Endodermal cell (in vitro differentiated cells): ENCODE results near the gene ST3GAL4. TPM values are rescaled to one million over a fixed set of nuclear protein-coding genes. Genes with fewer than 3 reads are reported as not detected.

Experiments used
- DNase-seq: peaks from one replicate; pipeline ENCODE4 v3.0.0-alpha.2; 2017
- H3K27ac ChIP-seq: 2 replicates; pipeline ENCODE4 v1.5.1; 2013; ENCODE audit warnings: mild to moderate bottlenecking, low read depth, low read length, moderate library complexity
- H3K27me3 ChIP-seq: 2 replicates; pipeline ENCODE4 v1.6.1; 2013; ENCODE audit warnings: mild to moderate bottlenecking, low read length, moderate library complexity; ENCODE audit not compliant: insufficient read depth, control insufficient read depth, poor library complexity, severe bottlenecking
- H3K36me3 ChIP-seq: 2 replicates; pipeline ENCODE4 v1.7.0; 2013; ENCODE audit warnings: mild to moderate bottlenecking, low read length, moderate library complexity; ENCODE audit not compliant: control insufficient read depth, insufficient read depth
- H3K4me1 ChIP-seq: one replicate; pipeline ENCODE4 v1.7.0; 2013; ENCODE audit warnings: low read length; ENCODE audit not compliant: control insufficient read depth, insufficient read depth
- H3K4me3 ChIP-seq: 2 replicates; pipeline ENCODE4 v1.5.1; 2013; ENCODE audit warnings: mild to moderate bottlenecking, low read length, moderate library complexity
- H3K9ac ChIP-seq: 2 replicates; pipeline ENCODE4 v1.6.1; 2013; ENCODE audit warnings: mild to moderate bottlenecking, low read length, moderate library complexity; ENCODE audit not compliant: poor library complexity, severe bottlenecking; ENCODE audit errors: extremely low read depth
- H3K9me3 ChIP-seq: 2 replicates; pipeline ENCODE4 v1.6.1; 2013; ENCODE audit warnings: mild to moderate bottlenecking, low read length, moderate library complexity; ENCODE audit not compliant: control insufficient read depth
- H3K27ac Mint-ChIP-seq: 2 replicates; pipeline ENCODE4 v1.8.0; 2020; ENCODE audit warnings: mixed read lengths
- H3K27me3 Mint-ChIP-seq: 2 replicates; pipeline ENCODE4 v1.8.0; 2021; ENCODE audit warnings: mild to moderate bottlenecking, mixed read lengths; ENCODE audit not compliant: insufficient read depth
- H3K36me3 Mint-ChIP-seq: 2 replicates; pipeline ENCODE4 v1.8.0; 2020; ENCODE audit warnings: low read depth, mixed read lengths
- H3K4me1 Mint-ChIP-seq: 2 replicates; pipeline ENCODE4 v1.8.0; 2020; ENCODE audit warnings: mixed read lengths
- H3K4me3 Mint-ChIP-seq: 2 replicates; pipeline ENCODE4 v1.8.0; 2020; ENCODE audit warnings: mild to moderate bottlenecking, moderate library complexity, mixed read lengths
- H3K9me3 Mint-ChIP-seq: 2 replicates; pipeline ENCODE4 v1.8.0; 2020; ENCODE audit warnings: mild to moderate bottlenecking, mixed read lengths
- CTCF ChIP-seq: fragments of 200-600 bp; sonication (generic); conservative IDR thresholded peaks from 2 replicates; pipeline ENCODE4 v1.5.0; 2021; ENCODE audit warnings: antibody characterized with exemption, mild to moderate bottlenecking
- WGBS, 2 experiments: methylation state at CpG; one replicate each; pipeline versions ENCODE4 v1.1.5 to v1.1.7; 2013; ENCODE audit warnings: missing lambda C conversion rate in 2 of 2, mixed read lengths in 1 of 2; ENCODE audit not compliant: insufficient coverage in 1 of 2, insufficient read length in 1 of 2; 5-methylcytosine and 5-hydroxymethylcytosine counted together
- total RNA-seq, 2 donors: library from RNA; stranded (reverse); fragmentation: NEBNext Ultra II Directional in 1 of 2; extraction: Animal tissue kit (Norgen Biotek cat#: 25700) in 1 of 2; gene quantifications; 2 replicates in 1 of 2; 3 replicates in 1 of 2; pipeline ENCODE4 v1.2.1, GENCODE V29; 2021

ST3GAL4 gene
- total RNA-seq, 2 donors from 2014 or later, result 16.5 to 21.5 TPM

- H3K27me3 ChIP-seq, result no peaks in the 10 kb centered on the region
- Mint-ChIP-seq H3K27me3 (no peaks in the 10 kb centered on the region), H3K4me3 (no peak overlapping the region), H3K4me1 (peaks cover 6% of the 10 kb centered on the region), H3K36me3 (peaks cover 27% of the 10 kb centered on the region), H3K9me3 (no peaks in the 10 kb centered on the region), H3K27ac (no peak overlapping the region)
- H3K9ac ChIP-seq, result no peak overlapping the region
- no peak overlapping the region for H3K27ac ChIP-seq
- peaks cover 5% of the 10 kb centered on the region for H3K36me3 ChIP-seq
- no peaks in the 10 kb centered on the region for H3K9me3 ChIP-seq
- no peak for DNase-seq
- no peak for TF ChIP-seq CTCF
- H3K4me3 ChIP-seq, result no peak overlapping the region
- H3K4me1 ChIP-seq, result no peaks in the 10 kb centered on the region
- WGBS, 2 experiments, result 94 to 96% methylated on average over 3 of the region's 3 CpGs
Observed at GRCh38 chr11:126409620-126409985, 54.1 kb downstream of the ST3GAL4 start.

GRCh38 chr11:126410649-126411048 lies 55.2 kb downstream of the ST3GAL4 start:
- TF ChIP-seq CTCF, result no peak
- WGBS, 2 experiments, result 90 to 91% methylated on average over 5 to 6 of the region's 6 CpGs
- Histone ChIP-seq H3K4me3 (no peak overlapping the region), H3K9ac (no peak overlapping the region), H3K4me1 (no peaks in the 10 kb centered on the region), H3K9me3 (no peaks in the 10 kb centered on the region), H3K27me3 (no peaks in the 10 kb centered on the region), H3K27ac (no peak overlapping the region), H3K36me3 (peaks cover 5% of the 10 kb centered on the region)
- Mint-ChIP-seq H3K4me1 (peaks cover under 1% of the 10 kb centered on the region), H3K36me3 (peaks cover 27% of the 10 kb centered on the region), H3K27ac (no peak overlapping the region), H3K27me3 (no peaks in the 10 kb centered on the region), H3K9me3 (no peaks in the 10 kb centered on the region), H3K4me3 (no peak overlapping the region)
- DNase-seq, result no peak

GRCh38 chr11:126411971-126412381 lies 56.5 kb downstream of the ST3GAL4 start:
- peak; percentile 67 for DNase-seq
- peaks cover 7% of the 10 kb centered on the region for H3K4me1 Mint-ChIP-seq
- H3K27ac ChIP-seq, result no peak overlapping the region
- H3K9ac ChIP-seq, result no peak overlapping the region
- no peak overlapping the region for H3K27ac Mint-ChIP-seq
- H3K27me3 ChIP-seq, result peaks cover 3% of the 10 kb centered on the region
- peaks cover 3% of the 10 kb centered on the region for H3K27me3 Mint-ChIP-seq
- no peaks in the 10 kb centered on the region for H3K4me1 ChIP-seq
- H3K4me3 ChIP-seq, result no peak overlapping the region
- no peaks in the 10 kb centered on the region for H3K9me3 Mint-ChIP-seq
- H3K36me3 ChIP-seq, result peaks cover 5% of the 10 kb centered on the region
- 74 to 88% methylated on average over 6 of the region's 6 CpGs for WGBS, 2 experiments
- H3K4me3 Mint-ChIP-seq, result no peak overlapping the region
- peak; percentile 63 for TF ChIP-seq CTCF
- peaks cover 32% of the 10 kb centered on the region for H3K36me3 Mint-ChIP-seq
- H3K9me3 ChIP-seq, result no peaks in the 10 kb centered on the region
